GM18511 (cell line): Measurements from ENCODE around the gene CERS6.

ENCODE experiments used
- ATAC-seq: cut with Tn5 transposase; IDR thresholded peaks from one replicate; pipeline ENCODE4 v1.9.1; 2021; ENCODE audit warnings: mild to moderate bottlenecking, moderate library complexity; ENCODE audit not compliant: unreplicated experiment

Gene CERS6

DNA sequence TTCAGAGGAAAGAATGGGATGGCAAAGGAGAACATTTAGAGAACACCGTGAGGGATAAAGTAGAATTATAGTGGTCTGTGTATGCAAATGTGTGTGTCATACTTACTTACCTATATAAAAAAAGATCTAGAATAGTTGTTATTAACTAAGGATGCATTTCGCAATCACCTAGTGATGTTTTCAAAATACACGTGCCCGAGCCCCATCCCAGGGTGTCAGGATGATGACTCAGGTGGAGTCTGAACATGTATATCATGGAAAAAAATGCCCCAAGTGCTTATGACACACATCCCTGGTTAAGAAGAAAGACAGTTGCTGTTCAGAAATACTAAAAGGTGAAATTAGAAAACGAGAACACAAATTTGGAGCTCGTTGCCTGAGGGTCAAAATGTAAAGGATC, 109.0 kb downstream of the CERS6 start:
- no peak for ATAC-seq

DNA sequence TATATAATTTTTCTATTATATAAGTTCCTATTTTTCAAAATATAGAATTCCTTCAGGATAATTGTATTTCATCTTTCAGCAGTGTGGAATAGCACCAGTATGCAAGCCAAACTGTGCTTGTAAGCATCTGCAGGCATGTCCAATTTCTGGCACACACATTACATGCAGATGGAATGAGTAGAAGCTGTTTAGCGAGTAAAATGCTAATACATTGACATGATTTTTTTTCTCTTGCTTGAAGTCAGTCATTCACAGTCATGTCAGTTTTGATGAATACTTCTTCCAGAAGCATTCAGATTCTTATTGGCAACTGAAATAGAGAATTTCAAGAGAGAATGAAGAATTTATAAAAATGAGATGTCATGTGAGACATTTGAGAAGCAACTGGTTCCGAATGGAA, 109.4 kb downstream of the CERS6 start:
- no peak for ATAC-seq

- ATAC-seq = no peak
Observed at GRCh38 chr2:168566974-168567665, 111.0 kb downstream of the CERS6 start.

DNA sequence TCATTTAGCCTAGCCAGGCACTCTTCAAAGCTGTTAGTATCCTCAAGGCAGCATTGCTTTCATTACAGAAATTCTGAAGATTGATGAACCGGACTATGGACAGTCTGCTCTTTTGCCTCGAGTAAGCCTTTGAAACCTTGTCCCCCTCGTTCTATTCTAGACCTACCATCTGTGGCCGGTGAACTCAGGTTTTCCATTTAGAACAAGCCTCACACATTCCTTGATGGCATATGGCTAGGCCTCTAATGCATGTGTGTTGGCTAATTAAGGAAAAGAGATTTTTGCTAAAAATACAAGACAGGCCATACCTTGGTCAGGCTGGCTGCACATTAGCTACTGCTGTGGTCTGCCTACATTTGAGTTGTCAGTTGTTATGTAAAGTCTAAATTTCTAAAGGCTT, 111.8 kb downstream of the CERS6 start:
- no peak for ATAC-seq

DNA sequence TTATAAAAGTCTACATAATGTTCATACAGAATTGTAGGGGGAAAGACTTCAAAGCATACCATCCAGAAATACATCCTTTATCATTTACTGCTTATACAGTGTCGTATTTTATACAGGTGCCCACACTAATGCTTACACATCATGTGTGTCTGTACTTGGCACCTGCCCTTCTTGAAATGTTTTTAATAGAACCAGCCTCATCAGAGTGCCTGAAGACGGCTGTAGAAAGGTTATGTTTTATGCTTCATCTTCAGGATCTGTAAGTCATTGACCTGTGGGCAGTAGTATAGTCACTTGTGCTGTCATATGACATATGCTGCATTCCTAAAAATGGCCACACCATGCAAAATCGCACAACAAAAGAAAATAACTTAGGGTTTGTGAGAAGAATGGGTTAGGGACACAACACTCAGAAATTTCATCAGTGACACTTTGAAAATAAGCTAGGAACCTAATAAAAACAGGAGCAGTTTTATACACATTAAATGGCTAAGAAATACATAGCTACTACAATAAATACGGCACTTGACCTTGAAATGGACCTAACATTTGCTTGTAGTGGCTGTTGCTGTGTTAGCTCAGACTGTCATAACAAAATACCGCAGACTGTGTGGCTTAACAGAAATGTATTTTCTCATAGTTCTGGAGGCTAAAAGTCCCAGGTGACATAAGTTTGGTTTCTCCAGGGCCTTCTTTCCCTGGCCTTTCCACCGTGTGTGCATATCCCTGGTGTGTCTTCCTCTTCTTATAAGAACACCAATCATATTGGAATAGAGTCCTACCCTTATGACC, 112.6 kb downstream of the CERS6 start:
- ATAC-seq = no peak

DNA sequence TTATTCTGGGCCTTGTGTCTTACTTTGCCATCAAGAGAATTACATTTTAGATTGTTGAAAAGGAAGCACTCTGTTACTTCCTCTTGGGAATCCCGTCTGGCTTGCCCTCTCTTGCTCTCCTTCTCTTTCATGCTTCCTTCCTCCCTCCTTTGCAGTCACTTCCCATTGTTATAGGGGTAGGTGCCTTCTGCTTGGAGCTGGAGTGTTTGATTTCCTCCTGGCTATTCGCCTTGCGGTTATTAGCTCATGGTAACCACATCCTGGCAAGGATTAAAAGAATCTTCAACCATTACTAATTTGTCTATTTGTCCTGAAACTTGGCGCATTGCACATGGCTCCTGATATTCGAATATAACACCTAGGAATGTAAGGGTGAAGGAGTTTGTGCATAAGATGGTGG, 115.0 kb downstream of the CERS6 start:
- no peak for ATAC-seq

DNA sequence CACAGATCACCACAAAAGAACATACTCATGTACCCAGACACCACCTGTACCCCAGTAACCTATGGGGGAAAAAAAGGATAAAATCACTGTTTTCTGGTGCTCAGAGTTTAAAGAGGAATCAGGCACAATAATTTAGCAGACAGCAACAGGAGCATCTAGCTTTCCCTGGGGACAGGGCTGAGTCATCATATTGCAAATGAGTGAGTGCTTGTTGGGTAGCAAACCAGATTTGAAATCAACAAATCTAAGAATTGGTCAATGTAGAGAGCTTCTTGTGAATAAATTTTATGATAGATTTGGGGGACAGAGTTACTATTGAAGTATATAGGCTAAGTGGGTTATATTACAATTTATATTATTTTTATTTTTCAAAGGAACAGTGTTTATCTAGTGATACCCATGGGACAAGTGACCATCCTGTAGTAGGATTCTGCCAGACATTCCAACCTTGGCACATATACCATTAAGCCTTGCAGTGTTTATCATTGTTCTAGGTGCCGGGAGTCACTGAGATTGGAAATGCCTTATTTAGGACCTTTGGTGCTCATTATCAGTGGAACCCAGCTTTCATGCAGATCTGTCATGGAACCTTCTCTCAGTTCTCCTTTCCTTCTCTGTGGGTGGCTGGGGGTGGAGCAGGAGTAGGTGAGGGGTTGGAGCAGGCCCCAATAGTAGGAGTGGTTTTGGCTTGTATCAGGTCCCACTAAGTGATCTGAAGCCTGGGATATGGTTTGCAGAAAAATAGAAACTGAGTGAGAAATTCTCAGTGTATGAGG, 117.2 kb downstream of the CERS6 start:
- peak; percentile 48 for ATAC-seq

- ATAC-seq = no peak
Observed at GRCh38 chr2:168574856-168575630, 119.0 kb downstream of the CERS6 start.

DNA sequence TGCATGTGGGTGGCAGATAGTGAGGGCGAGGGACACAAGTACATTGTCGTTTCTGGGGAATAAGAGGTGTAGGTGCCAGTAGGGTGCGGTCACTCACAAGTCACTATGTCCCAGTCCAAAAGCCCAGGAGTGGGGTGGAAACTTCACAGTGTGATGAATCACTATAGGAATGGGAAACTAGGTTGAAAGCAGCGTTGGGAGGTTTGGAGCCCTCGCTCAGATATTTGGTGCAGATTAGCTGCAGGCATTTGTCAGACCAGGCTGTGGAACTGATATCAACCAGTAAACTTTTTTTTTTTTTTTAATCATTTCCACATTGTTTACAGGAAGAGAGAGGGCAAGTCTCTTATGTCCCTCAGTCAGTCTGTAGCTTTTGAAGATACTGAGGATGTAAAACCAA, 121.8 kb downstream of the CERS6 start:
- no peak for ATAC-seq

GRCh38 chr2:168583064-168583709, 127.1 kb downstream of the CERS6 start:
- ATAC-seq = peak; percentile 70

DNA sequence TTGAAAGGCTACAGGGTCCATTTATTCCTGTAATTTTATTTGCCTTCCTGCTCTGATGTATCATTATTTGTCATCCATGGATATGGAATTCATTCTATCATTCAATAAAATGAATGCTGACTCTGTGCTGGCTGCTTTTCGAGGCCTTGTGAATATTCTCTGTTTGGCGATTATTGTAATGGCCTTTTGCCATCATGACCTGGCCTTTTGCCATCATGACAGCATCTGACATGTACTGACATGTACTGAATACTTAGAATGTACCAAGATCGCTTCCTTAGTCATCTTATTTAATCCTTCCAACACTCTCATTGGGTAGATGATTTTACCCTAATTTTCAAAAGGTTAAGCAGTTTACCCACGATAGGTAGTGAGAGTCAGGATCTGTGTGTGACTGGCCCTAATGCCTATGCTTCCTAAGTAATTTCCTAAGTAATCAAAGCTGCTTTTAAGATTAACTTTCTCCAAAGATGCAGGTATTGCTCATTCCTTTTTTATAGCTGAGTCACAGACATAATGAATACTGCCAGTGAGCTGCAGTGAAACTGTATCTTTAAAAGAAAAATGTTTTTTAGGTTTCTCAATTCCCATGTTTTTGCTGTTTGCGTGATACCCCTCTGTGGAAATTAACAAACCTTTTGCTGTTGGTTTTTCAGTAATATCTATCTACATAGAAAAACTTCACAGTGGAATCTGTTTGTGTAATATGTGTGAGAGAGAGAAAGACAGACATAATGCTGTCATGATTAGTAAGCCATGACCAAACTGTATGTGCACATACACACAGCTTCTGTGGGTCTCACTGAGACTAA, 127.8 kb downstream of the CERS6 start:
- no peak for ATAC-seq

GRCh38 chr2:168584911-168585310, 128.8 kb downstream of the CERS6 start:
- ATAC-seq = no peak

DNA sequence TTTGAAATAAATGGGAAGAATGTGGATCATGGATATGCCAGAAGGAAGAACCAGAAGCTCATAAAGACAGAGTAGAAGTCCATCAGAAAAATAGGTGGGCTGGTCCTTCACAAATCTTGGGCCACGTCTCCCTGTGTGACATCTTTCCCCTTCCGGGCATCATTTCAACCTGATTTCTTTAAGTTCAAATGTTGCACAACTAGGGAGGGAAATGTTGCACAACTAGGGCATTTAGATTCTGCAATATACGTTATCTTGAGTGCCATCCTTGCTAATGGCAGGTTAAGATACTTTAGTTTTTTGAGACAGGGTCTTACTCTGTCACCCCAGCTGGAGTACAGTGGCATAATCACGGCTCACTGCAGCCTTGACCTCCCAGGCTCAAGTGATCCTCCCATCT, 129.6 kb downstream of the CERS6 start:
- no peak for ATAC-seq

DNA sequence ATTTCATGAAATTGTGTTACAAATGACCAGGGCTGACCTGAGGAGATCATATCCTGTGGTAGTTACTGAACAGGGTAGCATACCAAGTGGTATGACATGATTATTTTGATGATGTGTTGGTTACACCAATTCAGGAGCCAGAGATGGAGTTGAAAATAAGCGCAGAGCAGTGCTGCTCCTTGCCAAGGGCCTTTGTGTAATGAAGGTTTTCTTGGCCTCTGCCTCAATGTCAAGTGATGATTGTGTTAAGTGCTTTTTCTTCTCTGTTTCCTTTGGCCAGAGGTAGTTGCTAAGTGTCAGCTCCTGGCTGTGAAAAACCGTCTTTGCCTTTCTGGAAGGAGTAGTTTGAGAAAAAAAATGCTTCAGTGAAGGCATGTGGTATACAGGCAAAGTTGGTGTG, 131.2 kb downstream of the CERS6 start:
- ATAC-seq = no peak

- ATAC-seq = no peak
Observed at GRCh38 chr2:168589236-168590211, 133.5 kb downstream of the CERS6 start.

GRCh38 chr2:168592181-168592831, 136.2 kb downstream of the CERS6 start:
- ATAC-seq = no peak

DNA sequence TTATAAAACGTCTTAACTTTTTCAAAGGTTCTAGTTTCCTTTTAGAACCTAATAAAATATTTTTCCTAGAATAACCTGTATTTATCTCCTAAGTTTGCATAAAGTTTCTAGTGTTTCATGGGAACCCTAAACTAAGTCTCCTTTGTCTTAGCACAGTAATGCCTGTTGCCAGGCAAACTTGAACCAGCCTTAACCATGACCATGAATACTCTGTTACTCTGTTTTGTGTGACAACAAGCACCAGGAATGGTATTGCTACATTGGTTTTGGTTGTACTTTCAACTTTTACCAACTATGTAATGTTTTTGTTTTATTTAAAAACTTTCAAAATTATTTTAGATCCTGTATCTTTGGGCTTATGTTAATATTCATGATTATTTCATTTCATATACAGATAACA, 137.6 kb downstream of the CERS6 start:
- peak; percentile 41 for ATAC-seq

- peak; percentile 88 for ATAC-seq
Observed at GRCh38 chr2:168594778-168595177, 138.7 kb downstream of the CERS6 start.
